Measurements from ENCODE around the gene CIBAR2.
"Not testable (repeated sequence)": the region's sequence is repeated elsewhere in the genome, so short reads cannot be mapped to it uniquely, and the experiment has no call there.

Gene CIBAR2

GRCh38 chr16:85127379-85127723 lies 15.1 kb upstream of the CIBAR2 start:
- no peak for FAIRE-seq

GRCh38 chr16:85126705-85127378 lies 14.6 kb upstream of the CIBAR2 start:
- peak; percentile 77 for FAIRE-seq

DNA sequence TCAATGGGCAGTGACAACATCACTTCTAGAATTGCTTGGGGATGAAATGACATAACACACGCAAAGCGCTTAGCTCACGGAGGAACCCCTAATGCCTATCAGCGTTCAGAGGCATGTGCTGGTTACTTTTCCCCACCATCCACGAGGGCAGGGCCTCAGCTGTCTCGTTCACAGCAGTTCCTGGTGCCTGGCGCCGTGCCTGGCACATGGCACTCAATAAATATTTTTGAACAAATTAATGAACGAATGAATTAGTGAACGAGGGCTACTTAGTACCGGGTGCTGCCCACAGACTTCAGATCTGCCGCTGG lies 14.1 kb upstream of the CIBAR2 start:
- no peak for FAIRE-seq

GRCh38 chr16:85125570-85126393 lies 13.5 kb upstream of the CIBAR2 start:
- no peak for FAIRE-seq

- FAIRE-seq = no peak
These were observed 12.5 kb upstream of the CIBAR2 start for GRCh38 chr16:85124636-85125346.

DNA sequence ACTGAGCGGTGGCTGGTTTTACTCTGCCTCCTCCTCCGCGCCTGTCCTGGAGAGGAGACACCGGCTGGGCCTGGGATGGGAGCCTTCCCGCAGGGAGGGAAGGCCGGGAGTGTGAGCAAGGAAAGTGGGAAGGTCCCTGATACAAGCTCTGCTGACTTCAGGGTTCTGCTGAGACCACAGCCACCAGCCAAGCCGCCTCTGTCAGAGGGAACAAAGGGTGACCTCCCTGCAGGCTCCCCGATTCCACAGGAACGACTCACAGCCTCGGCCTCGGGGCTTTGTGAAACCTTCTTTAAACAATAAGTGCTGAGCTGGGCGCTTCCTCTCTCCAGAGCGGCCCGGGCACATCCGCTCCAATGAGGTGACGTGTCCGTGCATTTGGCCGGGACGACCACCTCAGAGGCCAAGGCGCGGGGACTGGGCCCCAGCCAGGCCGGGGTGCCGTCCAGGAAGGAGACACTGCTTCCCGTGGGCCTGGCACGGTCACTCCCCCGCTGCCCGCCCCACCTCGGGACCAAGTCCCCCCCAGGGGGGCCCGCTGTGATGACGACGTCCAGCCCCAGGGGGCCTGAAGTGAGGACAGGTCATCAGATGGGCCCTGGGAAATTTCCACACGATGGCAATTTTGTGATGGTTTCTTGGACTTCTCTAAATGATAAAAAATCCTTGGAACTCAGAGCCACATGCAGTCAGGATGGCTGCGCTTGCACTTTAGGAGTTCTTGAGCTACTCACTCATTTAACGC lies 11.8 kb upstream of the CIBAR2 start:
- FAIRE-seq = no peak

DNA sequence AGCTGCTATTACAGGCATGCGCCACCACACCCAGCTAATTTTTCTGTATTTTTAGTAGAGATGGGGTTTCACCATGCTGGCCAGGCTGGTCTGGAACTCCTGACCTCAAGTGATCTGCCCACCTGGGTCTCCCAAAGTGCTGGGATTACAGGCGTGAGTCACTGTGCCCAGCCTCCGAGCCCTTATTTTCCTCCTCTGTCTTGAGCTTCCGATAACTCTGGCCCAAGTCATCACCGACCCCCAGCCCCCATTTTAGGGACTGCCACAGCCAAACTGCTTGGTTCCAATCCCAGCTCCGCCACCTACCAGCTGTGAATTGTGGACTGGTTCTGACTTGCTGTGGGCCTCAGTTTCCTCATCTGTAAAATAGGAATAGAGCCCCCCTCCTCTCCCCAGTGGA lies 11.2 kb upstream of the CIBAR2 start:
- not testable (repeated sequence) for FAIRE-seq

DNA sequence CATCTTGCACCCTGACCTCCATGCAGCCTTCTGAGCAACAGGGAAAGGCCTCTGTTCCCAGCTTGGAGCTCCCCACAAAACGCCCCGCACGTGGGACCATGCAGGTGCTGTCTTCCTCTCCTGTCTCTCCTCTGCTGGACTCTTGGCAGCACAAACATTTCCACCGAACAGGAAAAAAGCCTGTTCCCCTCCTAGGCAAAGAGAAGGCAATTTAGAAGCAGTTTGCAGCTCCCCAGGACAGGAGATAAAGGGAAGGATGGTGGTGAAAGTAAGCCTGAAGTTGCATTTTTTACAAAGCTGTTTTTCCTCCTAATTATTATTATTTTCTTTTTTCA lies 7.7 kb upstream of the CIBAR2 start:
- no peak for FAIRE-seq

GRCh38 chr16:85117418-85117817 lies 5.1 kb upstream of the CIBAR2 start:
- FAIRE-seq = no peak

DNA sequence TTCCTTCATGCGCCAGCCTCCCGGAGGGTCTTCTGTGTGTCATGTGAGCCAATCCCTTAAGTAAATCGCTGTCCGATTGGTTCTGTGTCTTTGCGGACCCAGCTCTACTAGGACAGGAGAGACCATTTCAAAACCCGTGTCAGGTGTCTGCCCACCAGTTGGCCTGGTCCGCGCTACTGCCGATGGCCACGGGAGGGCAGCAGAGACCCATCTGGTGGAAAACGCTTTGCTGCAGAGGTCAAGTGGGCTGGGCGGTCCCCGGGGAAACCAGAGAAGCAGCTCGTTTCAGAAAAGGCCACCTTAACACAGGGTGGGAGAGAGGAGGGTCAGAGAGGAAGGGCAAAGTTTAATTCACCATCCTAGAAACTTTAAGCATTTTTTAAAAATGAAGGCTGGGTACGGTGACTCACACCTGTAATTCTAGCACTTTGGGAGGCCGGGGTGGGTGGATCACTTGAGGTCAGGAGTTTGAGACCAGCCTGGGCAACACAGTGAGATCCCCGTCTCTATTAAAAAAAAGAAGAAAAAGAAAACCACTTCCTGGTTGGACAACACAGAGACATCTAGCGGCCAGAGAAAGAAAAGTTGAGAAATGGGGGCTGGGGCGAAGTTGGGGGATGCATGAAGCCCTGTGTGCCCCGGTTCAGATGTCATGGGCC lies 2.8 kb upstream of the CIBAR2 start:
- peak; percentile 95 for FAIRE-seq

- FAIRE-seq = no peak
These were observed 1.6 kb upstream of the CIBAR2 start for GRCh38 chr16:85113913-85114312.

DNA sequence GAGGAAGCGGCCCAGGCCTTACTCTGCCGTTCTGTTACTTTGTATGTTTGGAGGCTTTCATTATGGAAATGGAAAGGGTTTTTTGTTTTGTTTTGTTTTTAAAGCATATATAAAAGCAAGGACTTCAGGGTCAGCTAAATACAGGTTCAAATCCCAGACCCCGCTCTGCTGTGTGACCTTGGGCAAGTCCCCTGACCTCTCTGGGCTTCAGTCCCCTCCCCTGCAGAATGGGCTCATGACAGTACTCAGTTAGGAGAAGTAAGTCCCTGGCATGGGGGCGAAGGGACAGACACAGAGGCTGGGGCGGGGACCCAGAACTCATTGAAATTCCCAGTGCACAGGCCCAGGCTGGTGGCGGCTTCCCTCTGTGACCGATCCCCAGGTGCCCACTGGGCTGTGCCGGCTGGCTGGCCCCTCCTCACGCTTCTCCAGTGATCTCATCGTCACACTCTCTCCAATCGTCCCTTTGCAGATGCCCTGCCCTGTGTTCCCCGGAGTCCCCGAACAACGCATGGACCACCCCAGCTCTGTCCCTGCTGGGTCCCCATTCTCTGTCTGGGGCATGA lies 979 bp upstream of the CIBAR2 start:
- FAIRE-seq = no peak

- FAIRE-seq = no peak
These were observed 1.1 kb downstream of the CIBAR2 start for GRCh38 chr16:85111184-85111583.

- FAIRE-seq = no peak
These were observed 2.2 kb downstream of the CIBAR2 start for GRCh38 chr16:85110105-85110504.

DNA sequence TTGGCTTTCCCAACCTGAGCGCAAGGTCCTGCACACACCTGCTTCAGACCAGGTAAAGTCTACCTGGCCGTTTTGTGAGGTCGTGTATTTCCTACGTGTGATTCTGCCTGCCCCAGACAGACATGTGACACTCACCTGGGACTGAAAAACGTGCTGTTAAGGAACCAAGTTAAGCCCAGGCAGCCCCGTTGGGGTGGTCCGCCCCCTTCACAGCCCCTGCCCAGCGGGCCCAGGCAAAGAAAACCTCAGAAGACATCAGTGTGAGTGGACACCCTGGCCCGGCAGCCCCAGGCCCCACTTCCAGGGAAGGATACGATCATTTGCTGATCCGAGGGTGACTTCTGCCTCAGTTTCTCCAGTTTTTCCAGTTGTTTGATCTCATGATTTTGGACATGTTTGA lies 4.7 kb downstream of the CIBAR2 start:
- no peak for FAIRE-seq

DNA sequence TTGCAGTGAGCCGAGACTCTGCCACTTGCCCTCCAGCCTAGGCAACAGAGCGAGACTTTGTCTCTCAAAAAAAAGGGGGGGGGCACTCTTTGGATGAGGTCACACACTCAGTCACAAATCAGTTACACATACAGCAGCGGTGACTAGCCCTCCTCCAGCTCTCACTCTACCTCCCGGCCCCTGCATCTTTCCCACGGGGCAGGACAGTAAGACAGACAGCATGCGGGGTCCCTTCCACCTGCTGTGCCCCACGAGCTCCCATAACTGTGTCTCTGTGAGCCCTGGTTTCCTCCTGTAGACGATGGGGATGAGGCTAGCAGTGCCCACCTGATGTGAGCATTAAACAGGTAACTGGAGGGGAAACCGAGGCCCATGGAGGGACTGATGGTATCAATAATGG lies 5.2 kb downstream of the CIBAR2 start:
- no peak for FAIRE-seq

DNA sequence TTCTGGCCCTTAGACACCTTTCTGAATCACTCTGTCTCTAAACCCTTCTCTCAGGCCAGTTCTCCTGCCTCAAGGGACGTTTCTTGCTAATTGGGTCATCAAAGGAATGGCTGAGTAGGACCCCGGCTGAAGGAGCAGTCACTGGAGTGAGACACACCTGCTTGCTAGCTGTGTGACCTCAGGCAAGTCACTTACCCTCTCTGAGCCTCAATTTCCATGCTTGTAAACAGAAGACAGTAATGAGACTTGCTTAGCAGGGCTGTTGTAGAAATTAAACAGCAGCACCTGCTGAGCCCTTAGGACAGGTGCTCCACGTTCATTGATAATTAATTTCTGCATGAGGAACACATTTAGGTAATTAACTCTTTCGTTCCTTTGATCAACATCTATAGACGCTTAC lies 6.8 kb downstream of the CIBAR2 start:
- FAIRE-seq = no peak

- no peak for FAIRE-seq
These were observed 7.4 kb downstream of the CIBAR2 start for GRCh38 chr16:85104821-85105391.

DNA sequence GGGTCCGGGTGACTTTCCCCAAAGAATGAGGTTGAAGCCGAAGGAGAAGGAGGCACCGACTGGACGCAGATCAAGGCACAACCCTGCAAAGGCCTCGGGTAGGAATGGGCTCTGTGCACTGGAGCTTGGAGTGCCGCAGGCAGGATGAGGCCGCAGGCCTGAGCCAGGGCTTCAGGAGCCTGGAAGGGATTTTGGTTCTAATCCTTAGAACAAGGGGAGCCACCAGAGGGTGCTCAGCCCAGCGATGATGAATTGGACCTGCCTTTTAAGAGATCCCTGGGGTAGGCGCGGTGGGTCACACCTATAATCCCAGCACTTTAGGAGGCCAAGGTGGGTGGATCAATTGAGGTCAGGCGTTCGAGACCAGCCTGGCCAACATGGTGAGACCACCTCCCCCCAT lies 8.1 kb downstream of the CIBAR2 start:
- FAIRE-seq = no peak

GRCh38 chr16:85103114-85104079 lies 8.9 kb downstream of the CIBAR2 start:
- FAIRE-seq = no peak
